IPS DF 6.9 (cell line): ENCODE data around the gene SMAD3.

Experiments used
- DNase-seq: peaks from one replicate; pipeline ENCODE4 v3.0.0-alpha.2; 2013; ENCODE audit warnings: low read depth, low spot score
- H3K27ac ChIP-seq: one replicate; pipeline ENCODE4 v1.5.1; 2013; ENCODE audit warnings: low read length, control low read depth
- H3K27me3 ChIP-seq: 2 replicates; pipeline ENCODE4 v1.6.1; 2013; ENCODE audit warnings: mild to moderate bottlenecking, low read length; ENCODE audit not compliant: control insufficient read depth, insufficient read depth
- H3K36me3 ChIP-seq: 2 replicates; pipeline ENCODE4 v1.6.1; 2013; ENCODE audit warnings: low read length; ENCODE audit not compliant: control insufficient read depth, insufficient read depth
- H3K4me1 ChIP-seq: 2 replicates; pipeline ENCODE4 v1.6.1; 2013; ENCODE audit warnings: low read length; ENCODE audit not compliant: control insufficient read depth, insufficient read depth
- H3K4me3 ChIP-seq: 2 replicates; pipeline ENCODE4 v1.5.1; 2013; ENCODE audit warnings: mild to moderate bottlenecking, low read length
- H3K9me3 ChIP-seq: 2 replicates; pipeline ENCODE4 v1.6.1; 2013; ENCODE audit warnings: low read length, inconsistent platforms; ENCODE audit not compliant: control insufficient read depth, insufficient read depth
- WGBS: extraction: QIAGEN DNeasy Blood & Tissue Kit; methylation state at CpG from one replicate; pipeline ENCODE4 v1.1.7; 2013; ENCODE audit warnings: mixed read lengths, missing lambda C conversion rate; ENCODE audit not compliant: insufficient read length, insufficient coverage; 5-methylcytosine and 5-hydroxymethylcytosine counted together

The SMAD3 gene

DNA sequence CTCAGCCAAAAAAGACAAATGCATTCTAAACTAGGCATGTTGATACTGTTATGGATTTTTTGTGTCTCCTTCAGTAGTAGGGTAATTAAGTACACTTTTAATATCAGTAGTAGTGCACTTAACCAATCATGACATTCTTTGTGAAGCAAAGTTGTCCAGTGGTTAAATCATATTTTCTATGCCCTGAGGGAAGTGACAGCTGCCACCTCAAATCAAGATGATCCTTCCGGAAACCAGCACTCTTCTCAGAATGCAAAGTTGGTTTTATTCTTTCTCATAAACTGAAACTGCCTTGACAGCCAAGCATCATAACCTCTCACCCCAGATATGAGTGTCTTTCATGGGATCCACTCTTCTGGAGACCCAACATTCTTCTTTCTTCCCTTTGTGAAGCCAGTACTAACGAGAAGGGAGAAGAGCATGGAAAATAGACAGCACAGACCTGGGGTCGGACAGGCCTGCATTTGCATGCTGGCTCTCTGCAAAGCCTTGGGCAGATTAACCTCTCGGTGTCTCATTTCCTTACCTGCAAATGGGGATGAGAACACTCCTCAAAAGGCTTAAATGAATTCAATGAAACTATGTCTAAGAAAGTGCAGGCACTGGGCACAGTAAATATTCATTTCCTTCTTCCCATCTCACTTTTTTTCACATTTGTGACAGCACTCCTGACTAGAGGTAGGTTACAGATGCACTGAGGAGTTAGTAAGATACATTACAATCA, 175.9 kb downstream of the SMAD3 start:
- no CpG with 5 or more reads among the region's 4 CpGs for WGBS
- Histone ChIP-seq H3K27me3 (no peaks in the 10 kb centered on the region), H3K4me3 (no peak overlapping the region), H3K9me3 (no peaks in the 10 kb centered on the region), H3K4me1 (0 out of 2 replicates have a peak, but pooled peaks cover 3% of the 10 kb centered on the region), H3K27ac (no peak overlapping the region), H3K36me3 (no peaks in the 10 kb centered on the region)
- no peak for DNase-seq

DNA sequence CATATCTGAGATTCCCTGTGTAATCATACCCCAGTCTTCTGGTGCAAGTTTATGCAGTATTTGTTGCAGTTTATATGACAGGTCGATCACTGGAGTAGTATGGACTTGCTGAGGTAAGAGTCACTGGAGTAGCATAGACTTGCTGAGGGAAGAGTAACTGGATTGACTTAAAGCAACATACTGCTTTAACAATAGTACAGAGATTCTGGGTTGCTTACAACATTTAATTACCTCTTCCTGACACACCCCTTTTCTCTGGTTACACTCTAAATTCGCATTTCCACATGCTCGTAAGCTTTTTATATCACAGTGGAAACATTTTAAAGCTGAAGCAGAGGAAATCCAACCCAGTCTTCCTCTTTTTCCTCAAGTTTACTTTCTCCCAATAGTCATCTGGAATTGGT, 177.3 kb downstream of the SMAD3 start:
- no CpG with 5 or more reads among the region's 3 CpGs for WGBS
- Histone ChIP-seq H3K4me3 (no peak overlapping the region), H3K27me3 (no peaks in the 10 kb centered on the region), H3K27ac (no peak overlapping the region), H3K9me3 (no peaks in the 10 kb centered on the region), H3K4me1 (0 out of 2 replicates have a peak, but pooled peaks cover 3% of the 10 kb centered on the region), H3K36me3 (no peaks in the 10 kb centered on the region)
- DNase-seq, result no peak
